ENCODE results near the gene APEX2. TPM values are rescaled to one million over a fixed set of nuclear protein-coding genes. Genes with fewer than 3 reads are reported as not detected.

Gene APEX2
- total RNA-seq, 1 experiment from 2014 or later, result 28.5 TPM

GRCh38 chrX:54977387-54977786 is 22.8 kb upstream of the APEX2 start:
- no peak overlapping the region for H3K9ac ChIP-seq (ENCODE audit: extremely low read depth, insufficient read length, low read length)
- H3K14ac ChIP-seq (ENCODE audit: insufficient read depth, low read length), result no peak overlapping the region
- no CpG with 5 or more reads among the region's 4 CpGs for WGBS (ENCODE audit: extremely low coverage, insufficient read length, low lambda C conversion rate)

More at GRCh38 chrX:54977387-54977786, 22.8 kb upstream of the APEX2 start:
- H4K20me1 ChIP-seq (ENCODE audit: control insufficient read depth, insufficient read depth, insufficient read length), result no peaks in the 10 kb centered on the region
- Mint-ChIP-seq H3K27ac (no peak overlapping the region), H3K36me3 (ENCODE audit: insufficient read depth in 1 of 3, low read depth in 3 of 3) (no peaks in the 10 kb centered on the region), H3K27me3 (ENCODE audit: low read depth) (peaks cover 3% of the 10 kb centered on the region), H3K4me1 (no peaks in the 10 kb centered on the region), H3K4me3 (no peak overlapping the region), H3K9me3 (peaks cover 69 to 75% of the 10 kb centered on the region in 2 experiments)
- DNase-seq, result no peak
- no peaks in the 10 kb centered on the region for H3K4me1 ChIP-seq (ENCODE audit: insufficient read depth, low read length)
- H4K8ac ChIP-seq (replicated peaks; ENCODE audit: insufficient read length, low read depth, low read length), result no peak overlapping the region
- no peak overlapping the region for H2AFZ ChIP-seq (ENCODE audit: low read length)
- no peak overlapping the region for H4K91ac ChIP-seq (ENCODE audit: insufficient read length, low read depth, low read length)
- no peak overlapping the region for H4K5ac ChIP-seq (ENCODE audit: insufficient read length, low read depth, low read length)
- no peak overlapping the region for H3K23ac ChIP-seq (ENCODE audit: insufficient read length, low read depth, low read length)
- no peak overlapping the region for H2AK5ac ChIP-seq (ENCODE audit: insufficient read length, low read length)
- H2BK120ac ChIP-seq (ENCODE audit: low read depth, low read length, poor library complexity, severe bottlenecking), result no peak overlapping the region
- no peaks in the 10 kb centered on the region for H3K79me1 ChIP-seq (ENCODE audit: insufficient read depth, low read depth, low read length, poor library complexity, severe bottlenecking)
- no peak overlapping the region for H2BK20ac ChIP-seq (ENCODE audit: low read depth, low read length, poor library complexity, severe bottlenecking)
- no peak for TF ChIP-seq CTCF (conservative IDR thresholded peaks at IDR 0.05)
- no peak overlapping the region for H3K4me2 ChIP-seq (ENCODE audit: insufficient read depth, insufficient read length, low read length)
- H2BK15ac ChIP-seq (ENCODE audit: low read depth, low read length), result no peak overlapping the region
- H3K79me2 ChIP-seq (ENCODE audit: insufficient read depth, low read length), result no peaks in the 10 kb centered on the region
- peaks cover 16% of the 10 kb centered on the region for H3K9me3 ChIP-seq (ENCODE audit: control insufficient read depth, low read depth, low read length)
- H3K23me2 ChIP-seq (ENCODE audit: insufficient read length, low read depth, low read length, poor library complexity, severe bottlenecking), result no peaks in the 10 kb centered on the region
- H3T11ph ChIP-seq (ENCODE audit: low read length), result no peak overlapping the region
- H3K27me3 ChIP-seq (ENCODE audit: insufficient read depth, low read length), result no peaks in the 10 kb centered on the region
- H3K27ac ChIP-seq (ENCODE audit: insufficient read length, low read depth, low read length), result no peak overlapping the region
- H3K56ac ChIP-seq (ENCODE audit: insufficient read length, low read depth, low read length), result no peak overlapping the region
- H2BK5ac ChIP-seq (ENCODE audit: insufficient read length, low read length), result no peak overlapping the region
- no peak overlapping the region for H2BK12ac ChIP-seq (ENCODE audit: insufficient read length, low read depth, low read length)
- no peak overlapping the region for H3K4ac ChIP-seq (ENCODE audit: low read depth, low read length)
- no peak overlapping the region for H3K18ac ChIP-seq (ENCODE audit: insufficient read length, low read depth, low read length)
